GM18907 (cell line): ENCODE data around the gene CCDC102B.

Source experiments
- ATAC-seq: cut with Tn5 transposase; IDR thresholded peaks from one replicate; pipeline ENCODE4 v1.9.1; 2021; ENCODE audit warnings: mild to moderate bottlenecking, moderate library complexity; ENCODE audit not compliant: unreplicated experiment

Gene CCDC102B

GRCh38 chr18:69067048-69067447 lies 269.2 kb downstream of the CCDC102B start:
- ATAC-seq = no peak

- ATAC-seq = no peak
Observed at GRCh38 chr18:69071680-69072079, 273.8 kb downstream of the CCDC102B start.

GRCh38 chr18:69081846-69082245 lies 284.0 kb downstream of the CCDC102B start:
- no peak for ATAC-seq

DNA sequence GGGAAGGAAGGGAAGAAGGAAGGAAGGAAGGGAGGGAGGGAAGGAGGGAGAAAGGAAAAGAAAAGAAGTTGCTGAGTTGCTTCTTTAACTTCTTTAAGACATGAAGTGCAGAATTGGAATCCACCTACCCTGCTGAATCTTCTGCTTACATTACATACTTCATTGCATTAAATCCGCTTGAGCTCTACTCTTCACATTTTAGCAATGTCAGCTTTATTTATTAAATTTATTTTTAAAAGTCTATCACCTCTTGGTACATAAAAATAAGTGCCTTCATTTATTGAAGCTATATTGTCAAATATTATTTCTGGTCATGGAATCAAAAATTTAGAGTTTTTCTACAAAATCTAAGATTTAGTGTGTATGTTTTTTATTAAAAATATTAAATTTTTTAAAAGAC lies 284.6 kb downstream of the CCDC102B start:
- ATAC-seq = no peak

- ATAC-seq = no peak
Observed at GRCh38 chr18:69085951-69086350, 288.1 kb downstream of the CCDC102B start.

DNA sequence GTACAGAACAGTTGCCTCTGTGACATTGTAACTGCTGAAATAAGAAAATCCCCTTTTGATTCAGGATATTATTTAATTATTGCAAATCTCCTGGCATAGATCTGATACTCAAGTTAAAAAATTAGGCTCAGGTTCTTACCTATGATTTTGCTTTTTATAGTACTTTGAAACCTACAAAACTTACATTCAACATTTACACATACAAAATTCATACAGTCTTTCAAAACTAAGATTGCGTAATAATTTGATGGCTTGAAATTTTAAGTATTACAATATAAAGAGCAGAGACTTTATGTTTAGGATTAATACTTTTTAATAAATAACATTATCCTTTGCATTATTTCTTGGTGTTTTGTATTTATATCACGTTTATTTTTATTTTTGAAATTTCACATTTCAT lies 291.1 kb downstream of the CCDC102B start:
- ATAC-seq = no peak

DNA sequence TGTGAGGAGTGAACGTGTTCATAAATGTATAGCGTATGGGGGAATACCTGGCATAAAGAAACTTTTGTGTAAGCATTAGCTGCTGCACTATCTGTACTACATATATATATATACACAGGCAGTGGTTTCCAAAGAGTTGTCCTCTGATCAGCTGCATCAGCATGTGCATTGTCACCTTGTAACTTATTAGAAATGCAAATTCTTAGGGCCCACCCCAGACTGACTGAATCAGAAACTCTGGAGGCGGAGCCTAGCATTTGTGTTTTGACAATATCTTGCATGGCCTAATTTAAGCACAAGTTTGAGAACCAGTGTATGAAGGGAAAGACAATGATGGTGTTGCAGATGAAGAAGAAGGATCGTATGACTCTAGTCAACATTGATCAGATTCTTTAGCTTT lies 299.5 kb downstream of the CCDC102B start:
- peak; percentile 84 for ATAC-seq

DNA sequence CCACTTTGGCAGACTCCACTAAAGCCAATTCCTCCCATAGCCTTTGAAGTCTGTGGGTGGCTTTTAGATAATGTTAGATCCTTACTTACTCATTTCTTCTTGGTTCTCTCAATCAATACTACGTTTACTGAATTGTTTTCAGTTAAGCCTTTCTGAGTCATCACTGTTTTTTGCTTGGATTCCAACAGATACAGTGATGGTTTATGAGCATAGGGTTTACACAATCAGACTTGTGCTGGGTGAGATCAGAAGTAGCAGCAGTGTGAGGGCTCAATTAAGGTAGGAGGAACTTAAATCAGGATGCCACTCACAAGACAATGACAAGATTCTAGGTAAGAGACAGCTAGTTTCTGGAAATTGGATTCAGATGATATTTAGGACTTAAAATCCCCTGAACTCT lies 305.1 kb downstream of the CCDC102B start:
- ATAC-seq = no peak
